Right atrium auricular region (tissue), 2 donors: ENCODE results near the gene ASXL1. TPM values are rescaled to one million over a fixed set of nuclear protein-coding genes. Genes with fewer than 3 reads are reported as not detected.

Experiments
- DNase-seq: peaks from one replicate; pipeline ENCODE4 v3.0.0-alpha.2; 2019; ENCODE audit warnings: low spot score
- H3K27ac ChIP-seq, 2 donors: fragments of 200-600 bp; sonication (generic); 1 replicate in 1 of 2; 2 replicates in 1 of 2; pipeline ENCODE4 v1.5.1; 2016 to 2019
- H3K27me3 ChIP-seq, 2 donors: fragments of 200-600 bp; sonication (generic); one replicate each; pipeline versions ENCODE4 v1.5.1 to v1.6.0; 2017 to 2019
- H3K36me3 ChIP-seq: fragments of 200-600 bp; sonication (generic); one replicate; pipeline ENCODE4 v1.5.1; 2016
- H3K4me1 ChIP-seq, 2 donors: fragments of 200-600 bp; sonication (generic); one replicate each; pipeline versions ENCODE4 v1.5.1 to v1.6.0; 2017 to 2019
- H3K4me3 ChIP-seq, 2 donors: fragments of 200-600 bp; sonication (generic); 1 replicate in 1 of 2; 2 replicates in 1 of 2; pipeline ENCODE4 v1.5.1; 2017 to 2019; ENCODE audit warnings: mild to moderate bottlenecking in 1 of 2, moderate library complexity in 1 of 2
- H3K9me3 ChIP-seq, 2 donors: fragments of 200-600 bp; sonication (generic); one replicate each; pipeline ENCODE4 v1.5.1; 2019
- total RNA-seq, 2 donors: library from RNA; depleted of rRNA; stranded (reverse); fragments of >200 nt; gene quantifications; one replicate each; pipeline ENCODE4 v1.1.0, GENCODE V29; 2016
- TF ChIP-seq, protein P1 (sequence below), 2 donors: fragments of 200-600 bp; sonication (generic); IDR thresholded peaks; one replicate each; pipeline ENCODE4 v1.5.1; 2019; ENCODE audit warnings: antibody characterized with exemption in 2 of 2

ASXL1 gene
- total RNA-seq, 2 donors from 2014 or later = 15.9 to 30.5 TPM

DNA sequence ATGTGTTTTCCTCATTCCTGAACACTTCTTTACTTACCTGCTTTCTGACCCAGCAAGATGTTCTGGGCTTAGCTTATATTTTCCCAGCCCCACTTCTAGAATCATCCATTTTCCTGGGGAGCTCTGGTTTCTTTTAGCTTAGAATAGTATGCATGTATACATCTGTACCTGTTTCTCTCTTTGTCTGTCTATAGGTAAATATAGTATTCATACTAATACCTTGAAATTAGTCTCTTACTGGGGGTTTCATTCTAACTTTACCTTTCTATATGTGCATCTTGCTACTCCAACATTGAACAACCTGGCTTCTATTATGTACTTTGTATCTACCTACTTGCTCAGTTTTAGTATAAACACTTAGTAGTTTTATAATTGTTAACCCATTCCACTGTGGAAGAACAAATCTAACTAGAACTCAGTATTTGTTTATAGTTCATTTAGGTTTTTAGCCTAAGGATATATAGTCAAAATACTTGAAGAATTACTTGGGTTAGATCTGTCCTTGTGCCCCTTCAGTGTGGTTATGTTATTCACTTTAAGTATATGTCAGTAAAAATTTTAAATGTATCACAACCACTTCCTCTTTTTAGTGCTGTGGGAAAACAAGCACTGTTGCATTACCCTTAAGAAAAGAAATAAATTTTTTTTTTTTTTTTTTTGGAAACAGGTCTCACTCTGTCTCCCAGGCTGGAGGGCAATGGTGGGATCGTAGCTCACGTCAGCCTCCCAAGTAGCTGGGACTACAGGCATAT is 54.0 kb downstream of the ASXL1 start:
- TF ChIP-seq, protein P1, sequence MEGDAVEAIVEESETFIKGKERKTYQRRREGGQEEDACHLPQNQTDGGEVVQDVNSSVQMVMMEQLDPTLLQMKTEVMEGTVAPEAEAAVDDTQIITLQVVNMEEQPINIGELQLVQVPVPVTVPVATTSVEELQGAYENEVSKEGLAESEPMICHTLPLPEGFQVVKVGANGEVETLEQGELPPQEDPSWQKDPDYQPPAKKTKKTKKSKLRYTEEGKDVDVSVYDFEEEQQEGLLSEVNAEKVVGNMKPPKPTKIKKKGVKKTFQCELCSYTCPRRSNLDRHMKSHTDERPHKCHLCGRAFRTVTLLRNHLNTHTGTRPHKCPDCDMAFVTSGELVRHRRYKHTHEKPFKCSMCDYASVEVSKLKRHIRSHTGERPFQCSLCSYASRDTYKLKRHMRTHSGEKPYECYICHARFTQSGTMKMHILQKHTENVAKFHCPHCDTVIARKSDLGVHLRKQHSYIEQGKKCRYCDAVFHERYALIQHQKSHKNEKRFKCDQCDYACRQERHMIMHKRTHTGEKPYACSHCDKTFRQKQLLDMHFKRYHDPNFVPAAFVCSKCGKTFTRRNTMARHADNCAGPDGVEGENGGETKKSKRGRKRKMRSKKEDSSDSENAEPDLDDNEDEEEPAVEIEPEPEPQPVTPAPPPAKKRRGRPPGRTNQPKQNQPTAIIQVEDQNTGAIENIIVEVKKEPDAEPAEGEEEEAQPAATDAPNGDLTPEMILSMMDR (IDR thresholded peaks at IDR 0.05) = no peak
- no peak for DNase-seq
- H3K9me3 ChIP-seq = no peaks in the 10 kb centered on the region
- no peaks in the 10 kb centered on the region for H3K27me3 ChIP-seq
- H3K4me1 ChIP-seq = peaks cover 0 to 11% of the 10 kb centered on the region in 2 donors
- no peaks in the 10 kb centered on the region for H3K36me3 ChIP-seq
- H3K27ac ChIP-seq = no peak overlapping the region
- H3K4me3 ChIP-seq = no peak overlapping the region

DNA sequence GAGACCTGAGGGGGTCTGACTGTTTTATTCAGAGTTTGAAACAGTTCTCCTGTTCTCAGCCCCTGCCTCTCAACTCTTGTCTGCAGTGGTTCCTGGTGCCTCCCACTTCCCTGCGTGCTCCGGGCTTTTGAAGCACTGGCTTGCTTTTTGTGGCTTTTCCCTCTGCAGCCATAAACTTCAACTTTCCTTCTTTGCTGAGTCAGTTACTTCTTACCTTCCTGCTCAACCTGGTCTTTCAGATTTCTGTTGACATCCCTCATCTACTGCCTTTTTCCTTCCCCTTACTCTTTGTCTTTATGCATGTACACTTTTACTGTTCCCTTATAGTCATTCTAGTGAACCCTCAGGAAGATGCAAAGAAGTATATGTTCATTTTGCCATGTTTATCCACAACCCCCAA is 57.4 kb downstream of the ASXL1 start:
- Histone ChIP-seq H3K9me3 (no peaks in the 10 kb centered on the region), H3K36me3 (no peaks in the 10 kb centered on the region), H3K27ac (no peak overlapping the region), H3K27me3 (no peaks in the 10 kb centered on the region), H3K4me3 (no peak overlapping the region), H3K4me1 (peaks cover 0 to 11% of the 10 kb centered on the region in 2 donors)
- TF ChIP-seq, protein P1 (IDR thresholded peaks at IDR 0.05) = no peak
- DNase-seq = no peak

DNA sequence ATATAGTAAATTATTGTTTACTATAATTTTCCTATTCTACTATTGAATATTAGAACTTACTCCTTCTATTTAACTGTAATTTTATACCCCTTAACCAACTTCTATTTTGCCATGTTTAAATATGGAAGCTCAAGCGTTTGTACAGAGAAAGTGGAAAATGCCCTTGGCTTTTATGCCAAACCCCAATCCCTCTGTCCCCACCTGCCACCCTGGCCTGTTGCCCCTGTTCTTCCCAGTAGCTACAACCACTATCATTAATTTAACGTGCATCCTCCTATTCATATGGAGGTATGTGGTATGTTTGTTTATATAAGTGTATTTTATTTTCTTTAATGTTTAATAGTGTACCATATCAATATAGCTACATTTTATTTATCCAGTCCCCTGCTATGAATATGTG is 58.1 kb downstream of the ASXL1 start:
- Histone ChIP-seq H3K27me3 (no peaks in the 10 kb centered on the region), H3K4me3 (no peak overlapping the region), H3K4me1 (peaks cover 0 to 11% of the 10 kb centered on the region in 2 donors), H3K36me3 (no peaks in the 10 kb centered on the region), H3K9me3 (no peaks in the 10 kb centered on the region), H3K27ac (no peak overlapping the region)
- no peak for DNase-seq
- TF ChIP-seq, protein P1 (IDR thresholded peaks at IDR 0.05) = no peak

DNA sequence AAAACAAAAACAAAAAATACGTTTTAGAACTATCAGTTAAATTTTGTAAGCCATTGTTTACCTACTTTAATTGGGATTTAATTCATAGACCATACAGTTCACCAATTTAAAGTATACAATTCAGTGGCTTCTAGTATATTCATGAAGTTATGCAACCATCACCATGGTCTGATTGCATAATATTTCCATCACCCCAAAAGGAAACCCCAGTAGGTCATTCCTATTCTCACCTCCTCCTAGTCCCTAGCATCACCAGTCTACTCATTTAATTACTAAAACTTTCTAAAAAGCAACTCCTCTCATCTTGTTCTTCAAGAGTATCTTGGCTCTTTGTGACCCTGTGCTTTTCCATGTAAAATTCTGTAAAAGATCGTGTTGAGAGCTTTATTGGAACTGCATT is 60.2 kb downstream of the ASXL1 start:
- no peak for DNase-seq
- Histone ChIP-seq H3K36me3 (no peaks in the 10 kb centered on the region), H3K4me3 (no peak overlapping the region), H3K27ac (no peak overlapping the region), H3K27me3 (no peaks in the 10 kb centered on the region), H3K4me1 (peaks cover 0 to 11% of the 10 kb centered on the region in 2 donors), H3K9me3 (no peaks in the 10 kb centered on the region)
- TF ChIP-seq, protein P1 (IDR thresholded peaks at IDR 0.05) = no peak

DNA sequence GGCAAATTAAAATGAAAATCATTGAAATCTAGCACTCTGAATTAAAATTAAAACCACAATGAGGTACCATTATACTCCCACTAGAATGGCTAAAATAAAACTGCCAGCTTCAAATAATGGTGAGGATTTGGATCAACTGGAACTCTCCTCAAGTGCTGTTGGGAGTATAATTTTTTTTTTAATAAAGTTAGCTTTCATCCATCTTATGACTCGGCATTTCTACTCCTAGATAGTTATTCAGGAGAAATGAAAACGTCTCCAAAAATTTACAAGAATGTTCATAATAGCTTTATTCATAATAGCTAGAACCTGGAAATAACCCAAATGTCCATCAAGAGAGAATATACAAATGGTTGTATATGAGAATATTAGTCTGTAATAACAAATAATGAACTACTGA is 63.2 kb downstream of the ASXL1 start:
- TF ChIP-seq, protein P1 (IDR thresholded peaks at IDR 0.05) = no peak
- no peaks in the 10 kb centered on the region for H3K36me3 ChIP-seq

DNA sequence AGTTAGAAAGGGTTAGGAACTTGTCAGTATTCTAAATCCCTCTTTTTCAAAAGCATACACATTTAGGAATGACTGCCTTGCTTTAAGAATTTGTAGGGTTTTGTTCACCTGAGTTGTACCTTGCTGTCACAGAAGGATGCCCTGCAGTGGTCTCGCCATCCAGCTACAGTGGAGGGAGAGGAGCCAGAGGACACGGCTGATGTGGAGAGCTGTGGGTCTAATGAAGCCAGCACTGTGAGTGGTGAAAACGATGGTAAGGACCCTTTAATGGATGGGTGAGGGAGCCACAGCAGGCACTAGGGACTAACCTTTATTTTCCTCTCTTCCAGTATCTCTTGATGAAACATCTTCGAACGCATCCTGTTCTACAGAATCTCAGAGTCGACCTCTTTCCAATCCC is 69.9 kb downstream of the ASXL1 start:
- no peak for DNase-seq

More for the DNA sequence above, 63.2 kb downstream of the ASXL1 start:
- no peak overlapping the region for H3K27ac ChIP-seq
- H3K27me3 ChIP-seq = no peaks in the 10 kb centered on the region
- DNase-seq = no peak
- no peaks in the 10 kb centered on the region for H3K9me3 ChIP-seq
- H3K4me1 ChIP-seq = no peaks in the 10 kb centered on the region
- no peak overlapping the region for H3K4me3 ChIP-seq

More for the DNA sequence above, 69.9 kb downstream of the ASXL1 start:
- peaks cover 51% of the 10 kb centered on the region for H3K36me3 ChIP-seq
- TF ChIP-seq, protein P1 (IDR thresholded peaks at IDR 0.05) = no peak
- H3K27ac ChIP-seq = no peak overlapping the region
- H3K27me3 ChIP-seq = no peaks in the 10 kb centered on the region
- no peaks in the 10 kb centered on the region for H3K9me3 ChIP-seq
- H3K4me1 ChIP-seq = peaks cover 0 to 14% of the 10 kb centered on the region in 2 donors
- H3K4me3 ChIP-seq = no peak overlapping the region
